IPS DF 6.9 (cell line): ENCODE results near the gene CHAC2.
"Not testable (repeated sequence)": the region's sequence is repeated elsewhere in the genome, so short reads cannot be mapped to it uniquely, and the experiment has no call there.

ENCODE experiments used
- DNase-seq: peaks from one replicate; pipeline ENCODE4 v3.0.0-alpha.2; 2013; ENCODE audit warnings: low read depth, low spot score
- H3K27ac ChIP-seq: one replicate; pipeline ENCODE4 v1.5.1; 2013; ENCODE audit warnings: low read length, control low read depth
- H3K27me3 ChIP-seq: 2 replicates; pipeline ENCODE4 v1.6.1; 2013; ENCODE audit warnings: mild to moderate bottlenecking, low read length; ENCODE audit not compliant: control insufficient read depth, insufficient read depth
- H3K36me3 ChIP-seq: 2 replicates; pipeline ENCODE4 v1.6.1; 2013; ENCODE audit warnings: low read length; ENCODE audit not compliant: control insufficient read depth, insufficient read depth
- H3K4me1 ChIP-seq: 2 replicates; pipeline ENCODE4 v1.6.1; 2013; ENCODE audit warnings: low read length; ENCODE audit not compliant: control insufficient read depth, insufficient read depth
- H3K4me3 ChIP-seq: 2 replicates; pipeline ENCODE4 v1.5.1; 2013; ENCODE audit warnings: mild to moderate bottlenecking, low read length
- H3K9me3 ChIP-seq: 2 replicates; pipeline ENCODE4 v1.6.1; 2013; ENCODE audit warnings: low read length, inconsistent platforms; ENCODE audit not compliant: control insufficient read depth, insufficient read depth
- WGBS: extraction: QIAGEN DNeasy Blood & Tissue Kit; methylation state at CpG from one replicate; pipeline ENCODE4 v1.1.7; 2013; ENCODE audit warnings: mixed read lengths, missing lambda C conversion rate; ENCODE audit not compliant: insufficient read length, insufficient coverage; 5-methylcytosine and 5-hydroxymethylcytosine counted together

The CHAC2 gene

DNA sequence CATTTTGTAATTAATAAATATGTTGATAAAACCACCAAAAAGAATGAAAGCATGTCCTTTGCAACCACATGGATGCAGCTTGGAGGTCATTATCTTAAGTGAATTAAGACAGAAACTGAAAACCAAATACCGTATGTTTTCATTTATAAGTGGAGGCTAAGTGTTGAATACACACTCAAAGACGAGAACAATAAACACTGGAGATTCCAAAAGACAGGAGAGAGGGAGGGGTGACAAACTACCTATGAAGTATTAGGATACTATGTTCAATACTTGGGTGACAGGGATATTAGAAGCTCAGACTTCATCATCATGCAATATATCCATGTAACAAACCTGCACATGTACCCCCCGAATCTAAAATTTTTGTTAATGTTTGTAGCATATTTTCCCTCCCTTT is 26.2 kb downstream of the CHAC2 start:
- H3K27me3 ChIP-seq: no peaks in the 10 kb centered on the region
- no peaks in the 10 kb centered on the region for H3K4me1 ChIP-seq
- WGBS: no CpG with 5 or more reads among the region's 3 CpGs
- no peak overlapping the region for H3K27ac ChIP-seq
- no peaks in the 10 kb centered on the region for H3K9me3 ChIP-seq
- no peaks in the 10 kb centered on the region for H3K36me3 ChIP-seq
- no peak overlapping the region for H3K4me3 ChIP-seq
- no peak for DNase-seq

DNA sequence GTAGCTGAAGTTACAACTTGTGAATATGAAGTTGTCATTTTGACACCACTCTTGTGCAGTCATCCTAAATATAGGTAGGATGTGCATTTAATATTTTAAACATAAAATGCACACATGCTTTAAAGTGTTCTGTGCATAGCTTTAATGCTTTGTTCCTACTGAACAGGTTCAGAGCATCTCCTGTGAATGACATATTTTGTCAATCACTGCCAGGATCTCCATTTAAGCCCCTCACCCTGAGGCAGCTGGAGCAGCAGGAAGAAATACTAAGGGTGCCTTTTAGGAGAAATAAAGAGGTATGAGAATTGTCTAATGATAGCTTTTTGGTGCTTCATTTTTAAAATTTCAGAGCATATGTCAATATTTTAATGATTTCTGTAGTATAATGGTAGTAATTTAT is 33.9 kb downstream of the CHAC2 start:
- Histone ChIP-seq H3K27ac (no peak overlapping the region), H3K4me3 (no peak overlapping the region), H3K4me1 (no peaks in the 10 kb centered on the region), H3K36me3 (peaks cover 3% of the 10 kb centered on the region; the same call in 1 of the 2 replicates), H3K9me3 (no peaks in the 10 kb centered on the region), H3K27me3 (no peaks in the 10 kb centered on the region)
- DNase-seq: no peak

DNA sequence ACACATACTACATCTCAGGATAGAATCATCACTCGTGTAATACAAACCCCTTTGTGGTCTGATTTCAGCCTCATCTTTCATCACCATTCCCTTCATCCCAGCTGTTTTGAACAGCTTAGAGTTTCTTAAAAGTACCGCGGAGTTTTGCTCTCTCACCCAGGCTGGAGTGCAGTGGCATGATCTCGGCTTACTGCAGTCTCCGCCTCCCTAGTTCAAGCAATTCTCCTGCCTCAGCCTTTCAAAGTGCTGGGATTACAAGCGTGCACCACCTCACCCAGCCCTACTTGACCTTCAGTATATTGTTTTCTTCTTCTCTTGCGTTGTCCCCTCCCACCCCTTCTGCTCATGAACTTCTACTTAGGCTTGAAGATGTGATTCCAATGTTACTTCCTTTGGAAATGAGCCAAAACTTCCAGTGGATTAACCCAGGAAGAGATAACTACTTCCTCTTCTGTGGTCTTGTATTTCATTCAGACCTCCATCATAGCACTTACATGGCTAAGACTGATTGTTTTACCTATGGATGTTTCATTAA is 35.1 kb downstream of the CHAC2 start:
- no peak for DNase-seq
- Histone ChIP-seq H3K9me3 (no peaks in the 10 kb centered on the region), H3K36me3 (peaks cover 3% of the 10 kb centered on the region; the same call in 1 of the 2 replicates), H3K27ac (no peak overlapping the region), H3K27me3 (no peaks in the 10 kb centered on the region), H3K4me1 (no peaks in the 10 kb centered on the region), H3K4me3 (no peak overlapping the region)
- WGBS: no CpG with 5 or more reads among the region's 7 CpGs

DNA sequence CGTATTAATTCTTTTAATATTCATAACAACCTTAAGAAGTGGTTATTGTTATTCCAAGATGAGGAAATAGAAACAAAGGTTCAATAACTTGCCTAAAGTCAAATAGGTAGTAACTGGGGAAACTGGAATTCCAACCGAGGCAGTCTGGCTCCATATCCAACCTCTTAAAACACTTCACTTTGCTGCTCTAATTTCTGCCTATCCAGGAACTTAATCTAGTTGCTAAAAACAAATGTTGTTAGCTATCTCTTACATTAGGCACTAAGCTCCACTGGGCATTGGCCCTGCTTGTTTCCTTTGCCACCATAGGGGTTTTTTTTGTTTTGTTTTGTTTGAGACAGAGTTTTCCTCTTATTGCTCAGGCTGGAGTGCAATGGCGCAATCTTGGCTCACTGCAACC is 44.0 kb downstream of the CHAC2 start:
- Histone ChIP-seq H3K4me1 (no peaks in the 10 kb centered on the region), H3K4me3 (no peak overlapping the region), H3K36me3 (no peaks in the 10 kb centered on the region), H3K27ac (no peak overlapping the region), H3K9me3 (no peaks in the 10 kb centered on the region), H3K27me3 (no peaks in the 10 kb centered on the region)
- DNase-seq: no peak
- WGBS: no CpG with 5 or more reads among the region's 3 CpGs

DNA sequence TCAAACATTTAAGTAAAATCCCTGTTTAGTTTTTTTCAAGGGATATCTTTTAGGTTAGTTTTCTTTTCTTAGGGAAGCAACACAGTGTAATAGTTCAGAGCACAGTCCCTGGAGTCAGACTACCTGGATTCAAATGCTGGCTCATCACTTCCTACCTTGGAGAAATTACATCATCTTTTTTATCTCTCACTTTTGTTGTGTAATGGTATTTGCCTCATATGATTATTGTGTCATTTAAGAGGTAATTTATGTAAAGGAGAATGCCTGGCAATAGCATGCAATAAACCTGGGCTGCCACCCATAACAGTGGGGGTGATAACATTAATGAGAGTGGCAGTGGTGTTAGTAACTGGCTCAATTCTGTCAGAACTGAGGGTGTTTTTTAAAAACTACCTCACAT is 45.5 kb downstream of the CHAC2 start:
- no peak overlapping the region for H3K27ac ChIP-seq
- no peak for DNase-seq
- no peaks in the 10 kb centered on the region for H3K4me1 ChIP-seq
- H3K4me3 ChIP-seq: no peak overlapping the region
- H3K27me3 ChIP-seq: no peaks in the 10 kb centered on the region
- H3K9me3 ChIP-seq: no peaks in the 10 kb centered on the region
- no peaks in the 10 kb centered on the region for H3K36me3 ChIP-seq

DNA sequence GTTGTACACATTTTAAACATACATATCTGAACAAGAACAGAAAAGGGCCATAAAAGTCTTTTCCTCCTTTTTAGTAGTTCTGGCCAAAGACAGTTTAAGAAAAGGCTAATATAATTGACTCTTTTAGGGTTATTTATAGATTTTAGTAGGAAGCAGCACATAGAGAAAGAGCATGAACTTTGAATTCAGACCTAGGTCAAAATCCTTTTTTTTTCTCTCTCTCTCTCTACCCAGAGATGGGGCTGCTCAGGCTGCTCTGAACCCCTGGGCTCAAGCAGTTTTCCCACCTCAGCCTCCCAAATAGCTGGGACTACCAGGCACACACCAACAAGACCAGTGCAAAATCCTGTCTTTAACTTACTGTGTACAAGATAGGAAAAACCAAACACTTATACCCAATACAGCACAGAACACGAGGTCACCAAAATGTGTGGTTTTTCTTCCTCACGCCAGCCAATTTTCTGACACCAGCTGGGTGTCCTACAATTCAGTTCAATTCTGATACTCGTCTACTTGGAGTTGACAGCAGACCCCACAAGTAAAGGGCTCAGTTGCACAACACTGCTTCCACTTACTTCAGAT is 51.3 kb downstream of the CHAC2 start:
- Histone ChIP-seq H3K4me1 (no peaks in the 10 kb centered on the region), H3K36me3 (no peaks in the 10 kb centered on the region), H3K27ac (no peak overlapping the region), H3K27me3 (no peaks in the 10 kb centered on the region), H3K4me3 (no peak overlapping the region), H3K9me3 (no peaks in the 10 kb centered on the region)
- DNase-seq: no peak
- no CpG with 5 or more reads among the region's 3 CpGs for WGBS

DNA sequence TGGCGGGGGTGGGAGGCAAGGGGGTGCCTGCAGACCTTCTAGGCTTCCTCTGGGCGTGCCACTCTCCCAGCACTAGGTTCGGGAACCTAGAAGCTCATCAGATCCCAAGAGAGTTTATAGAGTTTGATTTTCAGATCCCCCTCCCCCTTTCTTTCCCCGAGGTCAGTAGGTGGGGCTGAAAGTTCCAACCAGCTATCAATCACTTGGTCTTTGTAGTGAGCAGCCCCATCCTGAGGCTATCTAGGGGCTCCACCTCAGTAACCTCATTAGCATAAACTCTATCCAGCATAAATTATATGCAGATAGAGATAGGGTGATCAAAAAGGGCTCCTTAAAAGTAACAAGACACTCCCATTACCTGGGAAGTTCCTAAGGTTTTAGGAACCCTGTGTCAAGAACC is 52.0 kb downstream of the CHAC2 start:
- H3K4me3 ChIP-seq: no peak overlapping the region
- no peak overlapping the region for H3K27ac ChIP-seq
- H3K9me3 ChIP-seq: no peaks in the 10 kb centered on the region
- DNase-seq: no peak
- no CpG with 5 or more reads among the region's 4 CpGs for WGBS
- H3K36me3 ChIP-seq: no peaks in the 10 kb centered on the region
- no peaks in the 10 kb centered on the region for H3K4me1 ChIP-seq
- H3K27me3 ChIP-seq: no peaks in the 10 kb centered on the region

DNA sequence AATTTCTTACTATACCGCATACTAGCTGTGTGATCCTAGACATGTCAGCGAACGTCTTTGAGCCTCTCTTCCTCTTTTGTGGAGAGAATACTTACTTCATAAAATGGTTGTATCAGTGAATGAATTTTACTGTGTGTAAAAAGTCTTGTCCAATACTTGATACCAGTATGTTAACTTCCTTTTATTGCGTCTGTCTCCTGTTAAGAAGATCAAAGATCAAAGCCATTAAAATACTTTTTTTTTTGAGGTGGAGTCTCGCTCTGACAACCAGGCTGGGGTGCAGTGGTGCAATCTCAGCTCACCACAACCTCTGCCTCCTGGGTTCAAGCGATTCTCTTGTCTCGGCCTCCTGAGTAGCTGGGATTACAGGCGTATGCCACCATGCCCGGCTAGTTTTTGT is 52.4 kb downstream of the CHAC2 start:
- no peaks in the 10 kb centered on the region for H3K36me3 ChIP-seq
- H3K4me1 ChIP-seq: no peaks in the 10 kb centered on the region
- DNase-seq: no peak
- no peak overlapping the region for H3K27ac ChIP-seq
- no CpG with 5 or more reads among the region's 9 CpGs for WGBS
- H3K4me3 ChIP-seq: no peak overlapping the region
- no peaks in the 10 kb centered on the region for H3K27me3 ChIP-seq
- H3K9me3 ChIP-seq: no peaks in the 10 kb centered on the region

DNA sequence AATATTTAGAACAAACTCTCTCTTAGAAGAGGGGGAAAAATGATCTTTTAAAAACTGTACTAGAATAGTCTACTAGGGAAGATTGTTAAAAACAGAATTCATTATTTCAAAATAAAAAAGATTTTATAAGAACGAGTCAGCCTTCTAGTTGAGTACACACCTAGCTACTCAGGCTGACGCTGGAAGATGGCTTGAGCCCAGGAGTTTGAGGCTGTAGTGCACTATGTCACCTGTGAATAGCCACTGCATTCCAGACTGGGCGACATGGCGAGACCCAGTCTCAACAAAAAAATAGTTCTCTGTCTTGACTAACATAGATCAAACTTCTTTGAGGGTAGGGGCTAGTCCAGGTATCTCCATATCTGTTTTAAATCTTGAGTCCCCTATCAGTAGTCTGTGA is 53.1 kb downstream of the CHAC2 start:
- WGBS: no CpG with 5 or more reads among the region's 4 CpGs
- no peaks in the 10 kb centered on the region for H3K27me3 ChIP-seq
- H3K4me1 ChIP-seq: no peaks in the 10 kb centered on the region
- no peak overlapping the region for H3K4me3 ChIP-seq
- H3K36me3 ChIP-seq: no peaks in the 10 kb centered on the region
- no peak overlapping the region for H3K27ac ChIP-seq
- DNase-seq: no peak
- H3K9me3 ChIP-seq: no peaks in the 10 kb centered on the region

DNA sequence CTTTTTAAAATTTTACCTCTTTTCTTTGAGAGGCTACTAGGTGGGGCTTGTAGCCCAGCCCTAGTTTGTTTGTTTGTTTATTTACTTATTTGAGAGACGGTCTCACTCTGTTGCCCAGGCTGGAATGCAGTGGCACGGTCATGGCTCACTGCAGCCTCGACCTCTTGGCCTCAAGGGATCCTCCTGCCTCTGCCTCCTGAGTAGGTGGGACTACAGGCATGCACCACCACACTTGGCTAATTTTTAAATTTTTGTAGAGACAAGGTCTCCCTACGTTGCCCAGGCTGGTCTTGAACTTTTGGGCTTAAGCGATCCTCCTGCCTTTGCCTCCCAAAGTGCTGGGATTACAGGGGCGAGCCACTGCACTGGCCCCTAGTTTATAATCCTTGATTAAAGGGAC is 54.2 kb downstream of the CHAC2 start:
- no CpG with 5 or more reads among the region's 6 CpGs for WGBS
- no peak overlapping the region for H3K27ac ChIP-seq
- no peaks in the 10 kb centered on the region for H3K4me1 ChIP-seq
- no peaks in the 10 kb centered on the region for H3K36me3 ChIP-seq
- no peak for DNase-seq
- H3K9me3 ChIP-seq: no peaks in the 10 kb centered on the region
- no peak overlapping the region for H3K4me3 ChIP-seq
- H3K27me3 ChIP-seq: no peaks in the 10 kb centered on the region

DNA sequence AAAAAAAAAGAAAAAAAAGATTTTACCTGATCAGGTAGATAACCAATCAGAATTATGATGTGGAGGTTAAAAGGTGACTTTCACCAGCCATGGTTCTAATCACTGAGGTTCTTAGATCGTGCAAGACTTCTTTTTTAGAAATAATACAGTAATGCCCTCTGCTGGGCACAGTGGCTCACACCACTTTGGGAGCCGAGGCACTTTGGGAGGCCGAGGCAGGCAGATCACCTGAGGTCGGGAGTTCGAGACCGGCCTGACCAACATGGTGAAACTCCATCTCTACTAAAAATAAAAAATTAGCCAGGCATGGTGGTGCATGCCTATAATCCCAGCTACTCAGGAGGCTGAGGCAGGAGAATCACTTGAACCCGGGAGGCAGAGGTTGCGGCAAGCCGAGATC is 56.0 kb downstream of the CHAC2 start:
- no CpG with 5 or more reads among the region's 9 CpGs for WGBS
- H3K36me3 ChIP-seq, DNase-seq, H3K4me1 ChIP-seq, H3K4me3 ChIP-seq, H3K9me3 ChIP-seq, H3K27me3 ChIP-seq, H3K27ac ChIP-seq: not testable (repeated sequence)
